OCI-LY1 (cell line): ENCODE data around the gene RNF40.

ENCODE experiments used
- H2AFZ ChIP-seq: fragments of 200-600 bp; sonication (generic), shearing (Covaris generic); 2 replicates; pipeline ENCODE4 v1.6.0; 2014; ENCODE audit warnings: antibody characterized with exemption, mild to moderate bottlenecking, low read length
- H3F3A ChIP-seq: fragments of 200-600 bp; sonication (generic), shearing (Covaris generic); 2 replicates; pipeline ENCODE4 v1.6.0; 2014; ENCODE audit warnings: mild to moderate bottlenecking, antibody characterized with exemption, low read length, moderate library complexity; ENCODE audit not compliant: insufficient read depth
- H3K27ac ChIP-seq: fragments of 200-600 bp; sonication (generic); 2 replicates; pipeline ENCODE4 v1.5.1; 2014; ENCODE audit warnings: low read length, mixed run types, mild to moderate bottlenecking, low read depth; ENCODE audit not compliant: poor library complexity, severe bottlenecking
- H3K27me3 ChIP-seq: fragments of 200-600 bp; sonication (generic); 2 replicates; pipeline ENCODE4 v1.6.0; 2014; ENCODE audit warnings: antibody characterized with exemption, mild to moderate bottlenecking, low read length, moderate library complexity; ENCODE audit not compliant: insufficient read depth
- H3K36me3 ChIP-seq: fragments of 200-600 bp; sonication (generic); 2 replicates; pipeline ENCODE4 v1.6.1; 2014; ENCODE audit warnings: mild to moderate bottlenecking, antibody characterized with exemption, low read length, moderate library complexity, mixed read lengths; ENCODE audit not compliant: insufficient read depth
- H3K4me1 ChIP-seq: fragments of 200-600 bp; sonication (generic); 2 replicates; pipeline ENCODE4 v1.5.1; 2014; ENCODE audit warnings: mild to moderate bottlenecking, low read length, moderate library complexity; ENCODE audit not compliant: insufficient read depth, severe bottlenecking
- H3K4me2 ChIP-seq: fragments of 200-600 bp; sonication (generic), shearing (Covaris generic); 2 replicates; pipeline ENCODE4 v1.6.1; 2014; ENCODE audit warnings: low read length
- H3K4me3 ChIP-seq: fragments of 200-600 bp; sonication (generic); 2 replicates; pipeline ENCODE4 v1.5.1; 2014; ENCODE audit warnings: low read length, low read depth, mild to moderate bottlenecking, mixed read lengths; ENCODE audit not compliant: poor library complexity, severe bottlenecking
- H3K79me2 ChIP-seq: fragments of 200-600 bp; shearing (Covaris generic); 2 replicates; pipeline ENCODE4 v1.6.1; 2016; ENCODE audit warnings: mixed run types, low read length, mixed read lengths; ENCODE audit not compliant: insufficient read depth
- H3K9ac ChIP-seq: fragments of 200-600 bp; sonication (generic), shearing (Covaris generic); 2 replicates; pipeline ENCODE4 v1.6.1; 2014; ENCODE audit warnings: mild to moderate bottlenecking, low read length, mixed read lengths
- H3K9me2 ChIP-seq: fragments of 200-600 bp; sonication (generic), shearing (Covaris generic); 2 replicates; pipeline ENCODE4 v1.6.1; 2014; ENCODE audit warnings: low read depth, mild to moderate bottlenecking, low read length, mixed read lengths
- H3K9me3 ChIP-seq: fragments of 200-600 bp; shearing (Covaris generic); 2 replicates; pipeline ENCODE4 v1.6.1; 2014; ENCODE audit warnings: low read length, mixed read lengths
- H4K20me1 ChIP-seq: fragments of 200-600 bp; sonication (generic), shearing (Covaris generic); 2 replicates; pipeline ENCODE4 v1.6.0; 2016; ENCODE audit warnings: mild to moderate bottlenecking, low read length; ENCODE audit not compliant: insufficient read depth
- EZH2 ChIP-seq: fragments of 200-600 bp; sonication (generic), shearing (Covaris generic); IDR thresholded peaks from 2 replicates; pipeline ENCODE4 v1.8.0; 2017; ENCODE audit warnings: borderline replicate concordance, mixed run types, mild to moderate bottlenecking, antibody characterized with exemption, low read length, moderate library complexity, mixed read lengths
- TF ChIP-seq, protein P1 (sequence below): fragments of 200-600 bp; sonication (generic), shearing (Covaris generic); IDR thresholded peaks from 2 replicates; pipeline ENCODE4 v1.5.1; 2017; ENCODE audit warnings: mild to moderate bottlenecking, antibody characterized with exemption, low read length, moderate library complexity, mixed read lengths

RNF40 gene

GRCh38 chr16:30750201-30750600 lies 11.9 kb upstream of the RNF40 start:
- Histone ChIP-seq H3K4me1 (peaks cover 17% of the 10 kb centered on the region), H4K20me1 (no peaks in the 10 kb centered on the region), H3K4me2 (no peak overlapping the region), H3K9me2 (no peaks in the 10 kb centered on the region), H3K36me3 (peaks cover 45% of the 10 kb centered on the region), H3F3A (peaks cover 4% of the 10 kb centered on the region; the same call in 1 of the 2 replicates), H3K9me3 (no peaks in the 10 kb centered on the region), H3K79me2 (peaks cover 14% of the 10 kb centered on the region), H3K27me3 (no peaks in the 10 kb centered on the region), H2AFZ (no peak overlapping the region), H3K9ac (no peak overlapping the region; the same call in 1 of the 2 replicates), H3K27ac (no peak overlapping the region), H3K4me3 (no peak overlapping the region)
- no peak for TF ChIP-seq EZH2
- TF ChIP-seq, protein P1, sequence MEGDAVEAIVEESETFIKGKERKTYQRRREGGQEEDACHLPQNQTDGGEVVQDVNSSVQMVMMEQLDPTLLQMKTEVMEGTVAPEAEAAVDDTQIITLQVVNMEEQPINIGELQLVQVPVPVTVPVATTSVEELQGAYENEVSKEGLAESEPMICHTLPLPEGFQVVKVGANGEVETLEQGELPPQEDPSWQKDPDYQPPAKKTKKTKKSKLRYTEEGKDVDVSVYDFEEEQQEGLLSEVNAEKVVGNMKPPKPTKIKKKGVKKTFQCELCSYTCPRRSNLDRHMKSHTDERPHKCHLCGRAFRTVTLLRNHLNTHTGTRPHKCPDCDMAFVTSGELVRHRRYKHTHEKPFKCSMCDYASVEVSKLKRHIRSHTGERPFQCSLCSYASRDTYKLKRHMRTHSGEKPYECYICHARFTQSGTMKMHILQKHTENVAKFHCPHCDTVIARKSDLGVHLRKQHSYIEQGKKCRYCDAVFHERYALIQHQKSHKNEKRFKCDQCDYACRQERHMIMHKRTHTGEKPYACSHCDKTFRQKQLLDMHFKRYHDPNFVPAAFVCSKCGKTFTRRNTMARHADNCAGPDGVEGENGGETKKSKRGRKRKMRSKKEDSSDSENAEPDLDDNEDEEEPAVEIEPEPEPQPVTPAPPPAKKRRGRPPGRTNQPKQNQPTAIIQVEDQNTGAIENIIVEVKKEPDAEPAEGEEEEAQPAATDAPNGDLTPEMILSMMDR, result no peak

DNA sequence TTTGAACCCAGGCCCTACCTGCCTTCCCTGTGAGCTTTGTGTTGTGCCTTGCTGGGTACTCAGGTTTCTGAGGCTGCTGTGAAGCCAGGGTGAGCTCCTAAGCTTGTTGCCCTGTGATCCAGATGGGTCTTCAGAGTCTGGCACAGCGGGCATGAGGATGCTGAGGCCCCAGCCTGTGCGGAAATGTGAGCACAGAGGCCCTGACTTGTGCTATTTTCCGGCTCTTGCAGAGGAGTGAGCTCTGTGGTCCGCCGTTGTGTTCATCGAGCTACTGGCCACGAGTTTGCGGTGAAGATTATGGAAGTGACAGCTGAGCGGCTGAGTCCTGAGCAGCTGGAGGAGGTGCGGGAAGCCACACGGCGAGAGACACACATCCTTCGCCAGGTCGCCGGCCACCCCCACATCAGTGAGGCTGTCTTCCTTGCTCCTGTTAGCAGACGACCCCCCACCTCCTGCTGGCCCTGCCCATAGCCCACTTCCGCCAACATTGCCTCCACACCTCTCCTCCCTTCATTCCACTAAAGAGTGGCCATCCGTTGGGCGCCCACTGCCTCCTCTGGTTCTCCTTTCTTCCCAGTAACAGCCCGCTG lies 11.2 kb upstream of the RNF40 start:
- Histone ChIP-seq H3K9me3 (no peaks in the 10 kb centered on the region), H3K27me3 (no peaks in the 10 kb centered on the region), H3F3A (peaks cover 4% of the 10 kb centered on the region; the same call in 1 of the 2 replicates), H3K27ac (no peak overlapping the region), H3K4me1 (peaks cover 17% of the 10 kb centered on the region), H3K79me2 (peaks cover 14% of the 10 kb centered on the region), H2AFZ (no peak overlapping the region), H4K20me1 (no peaks in the 10 kb centered on the region), H3K9ac (no peak overlapping the region), H3K4me3 (no peak overlapping the region), H3K9me2 (no peaks in the 10 kb centered on the region), H3K4me2 (no peak overlapping the region), H3K36me3 (peaks cover 46% of the 10 kb centered on the region)
- TF ChIP-seq, protein P1, result no peak
- TF ChIP-seq EZH2, result no peak

- TF ChIP-seq, protein P1, result no peak
- TF ChIP-seq EZH2, result no peak
- H3K27ac ChIP-seq, result no peak overlapping the region
- H2AFZ ChIP-seq, result no peak overlapping the region
- peaks cover 8% of the 10 kb centered on the region for H3K4me1 ChIP-seq
- H3K27me3 ChIP-seq, result no peaks in the 10 kb centered on the region
- H3K9me2 ChIP-seq, result no peaks in the 10 kb centered on the region
- no peaks in the 10 kb centered on the region for H3K9me3 ChIP-seq
- no peaks in the 10 kb centered on the region for H3F3A ChIP-seq
- peaks cover 63% of the 10 kb centered on the region for H3K36me3 ChIP-seq
- no peak overlapping the region for H3K4me2 ChIP-seq
- H3K79me2 ChIP-seq, result peaks cover 12% of the 10 kb centered on the region
- H3K9ac ChIP-seq, result no peak overlapping the region
- H3K4me3 ChIP-seq, result no peak overlapping the region
- H4K20me1 ChIP-seq, result no peaks in the 10 kb centered on the region
These were observed 8.5 kb upstream of the RNF40 start for GRCh38 chr16:30753596-30753995.
